ENCODE results near the gene KLK6. TPM values are rescaled to one million over a fixed set of nuclear protein-coding genes. Genes with fewer than 3 reads are reported as not detected.

Gene KLK6
- total and polyA plus RNA-seq, 4 donors, result not detected

- DNase-seq (ENCODE audit: low spot score), result no peak
- no peaks in the 10 kb centered on the region for H3K4me1 ChIP-seq (ENCODE audit: control insufficient read depth in 4 of 4, insufficient read depth in 4 of 4, low read length in 3 of 4)
- peaks cover 0 to 4% (median 2%) of the 10 kb centered on the region in 4 donors for H3K27me3 ChIP-seq (ENCODE audit: control insufficient read depth in 4 of 4, insufficient read depth in 4 of 4, low read length in 3 of 4)
- H3K9me3 ChIP-seq (ENCODE audit: control insufficient read depth in 4 of 4, low read length in 3 of 4), result peaks cover 0 to 8% (median under 1%) of the 10 kb centered on the region in 4 donors
- no peak overlapping the region for H3K4me3 ChIP-seq (ENCODE audit: low read depth in 1 of 3, low read length in 3 of 3)
- TF ChIP-seq HNF4A (conservative IDR thresholded peaks at IDR 0.05), result no peak
- TF ChIP-seq RAD21 (IDR thresholded peaks at IDR 0.05), result no peak
- no peak for TF ChIP-seq CTCF (IDR thresholded peaks at IDR 0.05; ENCODE audit: low read depth, low read length, missing input control)
- TF ChIP-seq ATF3 (IDR thresholded peaks at IDR 0.05), result no peak
- TF ChIP-seq RXRA (IDR thresholded peaks at IDR 0.05), result no peak
- no peak for TF ChIP-seq YY1 (IDR thresholded peaks at IDR 0.05)
- no peaks in the 10 kb centered on the region for H3K36me3 ChIP-seq (ENCODE audit: control insufficient read depth in 4 of 4, insufficient read depth in 3 of 4, low read depth in 1 of 4, low read length in 3 of 4)
- no peak overlapping the region for H3K27ac ChIP-seq (ENCODE audit: low read depth in 1 of 2, low read length in 2 of 2)
- 82% methylated on average over 10 of the region's 10 CpGs for WGBS
- H3K9ac ChIP-seq (ENCODE audit: low read depth in 1 of 2, low read length in 2 of 2), result no peak overlapping the region
Measured at GRCh38 chr19:50943074-50943828, 26.1 kb downstream of the KLK6 start.

GRCh38 chr19:50939596-50939995 lies 29.8 kb downstream of the KLK6 start:
- H3K27me3 ChIP-seq (ENCODE audit: control insufficient read depth in 4 of 4, insufficient read depth in 4 of 4, low read length in 3 of 4), result peaks cover 0 to 4% (median 0%) of the 10 kb centered on the region in 4 donors
- H3K9me3 ChIP-seq (ENCODE audit: control insufficient read depth in 4 of 4, low read length in 3 of 4), result peaks cover 0 to 8% (median under 1%) of the 10 kb centered on the region in 4 donors
- H3K27ac ChIP-seq (ENCODE audit: low read depth in 1 of 2, low read length in 2 of 2), result no peak overlapping the region
- H3K4me3 ChIP-seq (ENCODE audit: low read depth in 1 of 3, low read length in 3 of 3), result no peak overlapping the region
- DNase-seq (ENCODE audit: low spot score), result no peak
- H3K4me1 ChIP-seq (ENCODE audit: control insufficient read depth in 4 of 4, insufficient read depth in 4 of 4, low read length in 3 of 4), result no peaks in the 10 kb centered on the region
- H3K9ac ChIP-seq (ENCODE audit: low read depth in 1 of 2, low read length in 2 of 2), result no peak overlapping the region
- 54% methylated on average over 2 of the region's 2 CpGs for WGBS
- no peak for TF ChIP-seq YY1 (IDR thresholded peaks at IDR 0.05)
- TF ChIP-seq REST (IDR thresholded peaks at IDR 0.05), result no peak
- no peak for TF ChIP-seq RXRA (IDR thresholded peaks at IDR 0.05)
- TF ChIP-seq SP1 (IDR thresholded peaks at IDR 0.05), result no peak
- TF ChIP-seq RAD21 (IDR thresholded peaks at IDR 0.05), result no peak
- no peak for TF ChIP-seq MAX (IDR thresholded peaks at IDR 0.05)
- no peak for TF ChIP-seq TAF1 (conservative IDR thresholded peaks at IDR 0.05)
- no peak for TF ChIP-seq EGR1 (IDR thresholded peaks at IDR 0.05; ENCODE audit: low read depth in 2 of 2)
- TF ChIP-seq FOXA1 (IDR thresholded peaks at IDR 0.05), result no peak
- no peak for TF ChIP-seq JUND (IDR thresholded peaks at IDR 0.05)
- TF ChIP-seq ZBTB33 (IDR thresholded peaks at IDR 0.05), result no peak
- no peaks in the 10 kb centered on the region for H3K36me3 ChIP-seq (ENCODE audit: control insufficient read depth in 4 of 4, insufficient read depth in 3 of 4, low read depth in 1 of 4, low read length in 3 of 4)

Data from liver (tissue), 9 donors.